ENCODE measurements around the gene DPPA4. TPM values are rescaled to one million over a fixed set of nuclear protein-coding genes. Genes with fewer than 3 reads are reported as not detected.

The DPPA4 gene
- total and polyA plus RNA-seq, 2 donors (not counting 1 experiment from before 2014, with no cell fraction given), result 2.8 to 3.3 TPM

- no peak for ATAC-seq (ENCODE audit: low read depth)
- 95% methylated on average over 3 of the region's 7 CpGs for WGBS (ENCODE audit: insufficient coverage)
- peaks cover 8% of the 10 kb centered on the region for H3K27me3 Mint-ChIP-seq
Observed at GRCh38 chr3:109330405-109330804, 6.9 kb downstream of the DPPA4 start.

GRCh38 chr3:109328202-109328601 lies 9.1 kb downstream of the DPPA4 start:
- no peaks in the 10 kb centered on the region for H3K27me3 ChIP-seq (replicated peaks in 1 of 4; ENCODE audit: control extremely low read depth in 1 of 4, control insufficient read depth in 3 of 4, insufficient read depth in 4 of 4, low read length in 3 of 4)
- H3K4me3 Mint-ChIP-seq, result no peak overlapping the region
- no peak for DNase-seq
- POLR2A ChIA-PET, result no interaction called here
- H3K9me3 ChIP-seq (ENCODE audit: control extremely low read depth in 1 of 3, control insufficient read depth in 2 of 3, insufficient read depth in 1 of 3, low read length in 2 of 3), result no peaks in the 10 kb centered on the region
- ATAC-seq (ENCODE audit: low read depth), result no peak
- no peaks in the 10 kb centered on the region for H3K79me2 ChIP-seq (ENCODE audit: control insufficient read depth, insufficient read depth, low read length)
- no CpG with 5 or more reads among the region's 3 CpGs for WGBS (ENCODE audit: insufficient coverage)
- no peaks in the 10 kb centered on the region for H4K20me1 ChIP-seq (ENCODE audit: control insufficient read depth, insufficient read depth, low read length, poor library complexity, severe bottlenecking)
- no peak overlapping the region for H3K4me2 ChIP-seq (replicated peaks; ENCODE audit: low read depth, low read length, poor library complexity, severe bottlenecking)
- no peaks in the 10 kb centered on the region for H3K27me3 Mint-ChIP-seq
- CTCF ChIA-PET, result no interaction called here
- no peak overlapping the region for H3K27ac Mint-ChIP-seq
- intact Hi-C loops (cut with micrococcal nuclease), result no loop called here
- no peak overlapping the region for H3K4me3 ChIP-seq (ENCODE audit: control extremely low read depth in 1 of 5, extremely low read depth in 1 of 5, insufficient read depth in 1 of 5, low read depth in 2 of 5, low read length in 4 of 5)
- no peak overlapping the region for H2AFZ ChIP-seq (ENCODE audit: insufficient read depth, low read depth, low read length, poor library complexity, severe bottlenecking)
- no peaks in the 10 kb centered on the region for H3K36me3 ChIP-seq (replicated peaks in 1 of 2; ENCODE audit: control extremely low read depth in 1 of 2, control insufficient read depth in 1 of 2, extremely low read depth in 1 of 2, insufficient read depth in 2 of 2, low read length in 1 of 2)
- H3K9me3 Mint-ChIP-seq (ENCODE audit: insufficient read depth), result no peaks in the 10 kb centered on the region
- TF ChIP-seq, protein P1, sequence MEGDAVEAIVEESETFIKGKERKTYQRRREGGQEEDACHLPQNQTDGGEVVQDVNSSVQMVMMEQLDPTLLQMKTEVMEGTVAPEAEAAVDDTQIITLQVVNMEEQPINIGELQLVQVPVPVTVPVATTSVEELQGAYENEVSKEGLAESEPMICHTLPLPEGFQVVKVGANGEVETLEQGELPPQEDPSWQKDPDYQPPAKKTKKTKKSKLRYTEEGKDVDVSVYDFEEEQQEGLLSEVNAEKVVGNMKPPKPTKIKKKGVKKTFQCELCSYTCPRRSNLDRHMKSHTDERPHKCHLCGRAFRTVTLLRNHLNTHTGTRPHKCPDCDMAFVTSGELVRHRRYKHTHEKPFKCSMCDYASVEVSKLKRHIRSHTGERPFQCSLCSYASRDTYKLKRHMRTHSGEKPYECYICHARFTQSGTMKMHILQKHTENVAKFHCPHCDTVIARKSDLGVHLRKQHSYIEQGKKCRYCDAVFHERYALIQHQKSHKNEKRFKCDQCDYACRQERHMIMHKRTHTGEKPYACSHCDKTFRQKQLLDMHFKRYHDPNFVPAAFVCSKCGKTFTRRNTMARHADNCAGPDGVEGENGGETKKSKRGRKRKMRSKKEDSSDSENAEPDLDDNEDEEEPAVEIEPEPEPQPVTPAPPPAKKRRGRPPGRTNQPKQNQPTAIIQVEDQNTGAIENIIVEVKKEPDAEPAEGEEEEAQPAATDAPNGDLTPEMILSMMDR (IDR thresholded peaks at IDR 0.05), result no peak
- TF ChIP-seq EZH2 (IDR thresholded peaks at IDR 0.05; ENCODE audit: borderline replicate concordance, insufficient read depth, low read depth, low read length, poor library complexity, severe bottlenecking), result no peak
- H3K4me1 Mint-ChIP-seq, result no peaks in the 10 kb centered on the region
- no peak overlapping the region for H3K9ac ChIP-seq (ENCODE audit: low read length)
- no peaks in the 10 kb centered on the region for H3K4me1 ChIP-seq (ENCODE audit: control insufficient read depth in 2 of 2, insufficient read depth in 2 of 2, low read length in 2 of 2)
- H3K27ac ChIP-seq (ENCODE audit: low read length in 2 of 2), result no peak overlapping the region

More at GRCh38 chr3:109330405-109330804, 6.9 kb downstream of the DPPA4 start:
- Histone ChIP-seq H3K4me1 (ENCODE audit: control insufficient read depth in 2 of 2, insufficient read depth in 2 of 2, low read length in 2 of 2) (no peaks in the 10 kb centered on the region), H2AFZ (ENCODE audit: insufficient read depth, low read depth, low read length, poor library complexity, severe bottlenecking) (no peak overlapping the region), H3K27ac (ENCODE audit: low read length in 2 of 2) (no peak overlapping the region), H3K79me2 (ENCODE audit: control insufficient read depth, insufficient read depth, low read length) (no peaks in the 10 kb centered on the region), H4K20me1 (ENCODE audit: control insufficient read depth, insufficient read depth, low read length, poor library complexity, severe bottlenecking) (no peaks in the 10 kb centered on the region), H3K4me2 (replicated peaks; ENCODE audit: low read depth, low read length, poor library complexity, severe bottlenecking) (no peak overlapping the region), H3K36me3 (replicated peaks in 1 of 2; ENCODE audit: control extremely low read depth in 1 of 2, control insufficient read depth in 1 of 2, extremely low read depth in 1 of 2, insufficient read depth in 2 of 2, low read length in 1 of 2) (no peaks in the 10 kb centered on the region), H3K4me3 (ENCODE audit: control extremely low read depth in 1 of 5, extremely low read depth in 1 of 5, insufficient read depth in 1 of 5, low read depth in 2 of 5, low read length in 4 of 5) (no peak overlapping the region), H3K9ac (ENCODE audit: low read length) (no peak overlapping the region), H3K9me3 (ENCODE audit: control extremely low read depth in 1 of 3, control insufficient read depth in 2 of 3, insufficient read depth in 1 of 3, low read length in 2 of 3) (peaks cover 0 to 3% (median 0%) of the 10 kb centered on the region in 3 donors), H3K27me3 (replicated peaks in 1 of 4; ENCODE audit: control extremely low read depth in 1 of 4, control insufficient read depth in 3 of 4, insufficient read depth in 4 of 4, low read length in 3 of 4) (no peaks in the 10 kb centered on the region)
- intact Hi-C loops (cut with micrococcal nuclease), result no loop called here
- no peak for TF ChIP-seq EZH2 (IDR thresholded peaks at IDR 0.05; ENCODE audit: borderline replicate concordance, insufficient read depth, low read depth, low read length, poor library complexity, severe bottlenecking)
- TF ChIP-seq, protein P1 (IDR thresholded peaks at IDR 0.05), result no peak
- POLR2A ChIA-PET, result no interaction called here
- CTCF ChIA-PET, result interaction anchor here (0.5 to 0.7 kb wide), 2 partner anchors 20 to 1445 kb away, joined by 3 to 4 read pairs; no protein-coding TSS in a partner anchor
- H3K4me3 Mint-ChIP-seq, result no peak overlapping the region
- DNase-seq, result no peak
- no peaks in the 10 kb centered on the region for H3K4me1 Mint-ChIP-seq
- no peak overlapping the region for H3K27ac Mint-ChIP-seq
- H3K9me3 Mint-ChIP-seq (ENCODE audit: insufficient read depth), result no peaks in the 10 kb centered on the region

All from B cell (primary cell).